Transverse colon (tissue), 4 donors: ENCODE results near the gene ADAM22. TPM values are rescaled to one million over a fixed set of nuclear protein-coding genes. Genes with fewer than 3 reads are reported as not detected.

Source experiments
- DNase-seq: peaks from one replicate; pipeline ENCODE4 v3.0.0-alpha.2; 2019
- H3K27ac ChIP-seq, 4 donors: fragments of 200-600 bp; sonication (generic); 2 replicates each; pipeline ENCODE4 v1.5.1; 2016 to 2018; ENCODE audit warnings: inconsistent platforms in 4 of 4
- H3K27me3 ChIP-seq: fragments of 200-600 bp; sonication (generic); 2 replicates; pipeline ENCODE4 v1.5.1; 2017; ENCODE audit warnings: inconsistent platforms
- H3K36me3 ChIP-seq, 4 donors: fragments of 200-600 bp; sonication (generic); 2 replicates each; pipeline ENCODE4 v1.5.1; 2017 to 2019; ENCODE audit warnings: inconsistent platforms in 4 of 4
- H3K4me1 ChIP-seq, 4 donors: fragments of 200-600 bp; sonication (generic); 2 replicates each; pipeline ENCODE4 v1.5.1; 2017 to 2020; ENCODE audit warnings: inconsistent platforms in 4 of 4
- H3K4me3 ChIP-seq, 4 donors: fragments of 200-600 bp; sonication (generic); 1 replicate in 1 of 4; 2 replicates in 3 of 4; pipeline versions ENCODE4 v1.5.1 to v1.6.1; 2017 to 2019; ENCODE audit warnings: inconsistent platforms in 4 of 4
- H3K9me3 ChIP-seq, 2 donors: fragments of 200-600 bp; sonication (generic); 2 replicates each; pipeline ENCODE4 v1.5.1; 2017 to 2019; ENCODE audit warnings: inconsistent platforms in 2 of 2
- CTCF ChIP-seq, 5 experiments: fragments of 200-600 bp in 3 of 5; fragments of 450-650 bp in 2 of 5; sonication (generic) in 3 of 5; IDR thresholded peaks; 1 replicate in 2 of 5; 2 replicates in 3 of 5; pipeline ENCODE4 v1.5.1; 2016 to 2017; ENCODE audit warnings: antibody characterized with exemption in 5 of 5, inconsistent platforms in 3 of 5, mild to moderate bottlenecking in 2 of 5, moderate library complexity in 1 of 5
- EP300 ChIP-seq: sonication (generic); formaldehyde crosslinking; IDR thresholded peaks from one replicate; pipeline ENCODE4 v1.6.1; 2017; ENCODE audit warnings: antibody characterized with exemption, low read depth
- POLR2A ChIP-seq: fragments of 450-650 bp; IDR thresholded peaks from one replicate; pipeline ENCODE4 v1.6.1; 2016; ENCODE audit warnings: antibody characterized with exemption, mild to moderate bottlenecking, moderate library complexity
- POLR2AphosphoS5 ChIP-seq, 3 donors: sonication (generic); formaldehyde crosslinking; IDR thresholded peaks; one replicate each; pipeline ENCODE4 v1.6.1; 2016; ENCODE audit warnings: antibody characterized with exemption in 3 of 3
- WGBS, 2 donors: methylation state at CpG; one replicate each; pipeline ENCODE4 v1.1.5; 2018; ENCODE audit warnings: low coverage in 1 of 2; 5-methylcytosine and 5-hydroxymethylcytosine counted together
- in situ Hi-C, 4 donors: fragments of 200-750 bp; cut with MboI; loops; one replicate each; pipeline versions ENCODE4 v1.15.0 to v1.15.1; 2017; ENCODE audit warnings: low sequenced_read_pairs in 3 of 4, low pct_ligation_motif_present in 1 of 4, low pct_unique_long_range_greater_than_20kb in 1 of 4
- intact Hi-C: fragments of 100-400 bp; cut with DNase I; formaldehyde crosslinking; loops from one replicate; pipeline ENCODE4 v1.15.1; 2023; ENCODE audit warnings: low total_unique reads
- total RNA-seq, 4 donors: library from RNA; depleted of rRNA; stranded (reverse); fragments of >200 nt; gene quantifications; one replicate each; pipeline ENCODE4 v1.1.0, GENCODE V29; 2016

Gene ADAM22
- total RNA-seq, 4 donors from 2014 or later: 3.8 to 17.3 (median 6.0) TPM

DNA sequence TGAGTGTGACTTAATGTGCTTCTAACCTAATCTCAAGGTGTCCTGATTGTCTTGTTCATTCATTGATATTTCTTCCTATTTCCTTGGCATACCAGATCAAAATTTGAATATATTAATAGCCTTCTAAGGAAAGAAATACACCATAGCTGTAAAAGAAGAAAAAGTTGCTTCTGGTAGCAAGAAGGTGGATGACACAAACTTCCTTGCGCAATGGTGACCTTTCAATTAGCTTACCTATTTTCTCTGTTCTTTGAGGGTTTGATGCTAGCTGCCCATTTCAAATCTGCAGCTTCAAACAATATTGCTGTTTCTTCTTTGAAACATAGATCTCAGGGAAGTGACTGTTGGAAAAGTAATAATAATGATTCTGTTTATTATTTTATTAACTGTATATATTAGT lies 108.8 kb downstream of the ADAM22 start:
- no peak overlapping the region for H3K4me3 ChIP-seq
- TF ChIP-seq CTCF (IDR thresholded peaks at IDR 0.05) (no peak), POLR2A (no peak), POLR2AphosphoS5 (IDR thresholded peaks at IDR 0.05) (no peak), EP300 (no peak)
- no peaks in the 10 kb centered on the region for H3K9me3 ChIP-seq
- in situ Hi-C loops: no loop called here
- no peaks in the 10 kb centered on the region for H3K27me3 ChIP-seq
- no peak overlapping the region for H3K27ac ChIP-seq
- intact Hi-C loops: no loop called here
- no peaks in the 10 kb centered on the region for H3K36me3 ChIP-seq
- 97 to 100% methylated on average over 1 of the region's 1 CpG for WGBS, 2 donors
- no peak for DNase-seq
- peaks cover 0 to 39% (median 23%) of the 10 kb centered on the region in 4 donors for H3K4me1 ChIP-seq

- TF ChIP-seq POLR2A (no peak), POLR2AphosphoS5 (IDR thresholded peaks at IDR 0.05) (no peak), EP300 (no peak), CTCF (IDR thresholded peaks at IDR 0.05) (no peak)
- in situ Hi-C loops: no loop called here
- no peaks in the 10 kb centered on the region for H3K9me3 ChIP-seq
- no peaks in the 10 kb centered on the region for H3K36me3 ChIP-seq
- H3K27ac ChIP-seq: no peak overlapping the region
- H3K4me3 ChIP-seq: no peak overlapping the region
- WGBS, 2 donors: 97 to 100% methylated on average over 2 of the region's 2 CpGs
- peaks cover 0 to 39% (median 23%) of the 10 kb centered on the region in 4 donors for H3K4me1 ChIP-seq
- intact Hi-C loops: no loop called here
- no peaks in the 10 kb centered on the region for H3K27me3 ChIP-seq
- DNase-seq: no peak
Measured at GRCh38 chr7:88044069-88044468, 110.0 kb downstream of the ADAM22 start.

DNA sequence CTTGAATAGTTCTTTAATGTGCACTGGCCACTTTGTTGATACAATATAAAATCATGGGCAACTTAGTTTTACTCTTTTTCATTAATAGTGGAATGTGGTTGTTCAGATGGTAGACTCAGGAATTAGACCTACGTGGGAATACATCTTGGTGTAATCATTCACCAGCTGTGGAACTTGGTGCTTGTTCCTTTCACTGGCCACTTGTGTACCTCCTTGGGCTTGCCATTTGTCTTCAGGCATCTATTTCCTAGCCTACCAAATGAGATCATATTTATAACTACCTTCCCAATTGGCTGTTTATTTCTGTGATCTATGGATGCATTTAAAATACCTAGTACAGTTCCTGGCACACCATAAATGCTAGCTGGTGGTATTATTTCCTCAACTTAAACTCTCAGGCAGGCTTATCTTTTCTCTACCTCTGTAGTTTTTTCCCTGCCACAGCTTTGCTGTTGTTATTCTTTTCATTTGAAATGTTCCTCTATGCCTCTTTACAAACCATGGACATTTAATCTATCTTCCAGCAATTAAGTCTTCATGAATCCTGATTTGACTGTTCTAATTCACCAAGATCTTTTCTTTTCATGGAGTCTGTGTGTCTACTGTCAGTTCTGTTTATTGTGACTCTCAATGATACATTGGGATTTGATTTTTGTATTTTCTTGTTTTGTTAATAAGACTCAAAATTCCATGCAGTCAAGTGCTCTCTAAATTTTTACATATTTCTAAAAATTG lies 113.0 kb downstream of the ADAM22 start:
- DNase-seq: no peak
- H3K36me3 ChIP-seq: no peaks in the 10 kb centered on the region
- TF ChIP-seq POLR2A: no peak
- TF ChIP-seq EP300: no peak
- TF ChIP-seq POLR2AphosphoS5 (IDR thresholded peaks at IDR 0.05): no peak
- TF ChIP-seq CTCF (IDR thresholded peaks at IDR 0.05): no peak
- in situ Hi-C loops (no loop called here), intact Hi-C loops (no loop called here)
- no peak overlapping the region for H3K4me3 ChIP-seq
- peak overlapping the region; percentile 63 to 76 (median 70) for H3K27ac ChIP-seq
- H3K4me1 ChIP-seq: peaks cover 0 to 35% (median 21%) of the 10 kb centered on the region in 4 donors
- 49 to 78% methylated on average over 1 of the region's 1 CpG for WGBS, 2 donors
- no peaks in the 10 kb centered on the region for H3K9me3 ChIP-seq
- H3K27me3 ChIP-seq: no peaks in the 10 kb centered on the region

DNA sequence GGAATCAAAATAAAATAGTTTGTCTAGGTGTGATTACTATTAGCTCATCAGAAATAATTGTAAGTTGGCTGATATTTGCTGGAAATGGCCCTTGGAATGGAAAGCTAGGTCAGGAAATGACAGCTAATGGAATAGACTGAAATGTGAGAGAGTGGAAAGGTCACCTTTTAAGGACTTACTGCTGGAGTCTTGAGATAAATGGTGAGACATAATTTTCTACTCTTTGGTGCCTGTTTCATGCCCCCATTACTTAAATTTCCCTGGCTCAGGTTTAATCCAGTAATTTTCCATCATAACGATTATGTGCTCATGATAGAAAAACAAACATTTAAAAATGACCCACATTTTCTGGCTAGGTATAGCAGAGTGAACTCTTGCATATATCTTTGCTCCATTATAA lies 123.6 kb downstream of the ADAM22 start:
- H3K36me3 ChIP-seq: no peaks in the 10 kb centered on the region
- H3K4me1 ChIP-seq: no peaks in the 10 kb centered on the region
- intact Hi-C loops: no loop called here
- no peak overlapping the region for H3K27ac ChIP-seq
- H3K4me3 ChIP-seq: no peak overlapping the region
- TF ChIP-seq POLR2AphosphoS5 (IDR thresholded peaks at IDR 0.05): no peak
- TF ChIP-seq POLR2A: no peak
- TF ChIP-seq EP300: no peak
- no peak for TF ChIP-seq CTCF (IDR thresholded peaks at IDR 0.05)
- DNase-seq: no peak
- H3K27me3 ChIP-seq: no peaks in the 10 kb centered on the region
- WGBS, 2 donors: 35 to 48% methylated on average over 1 of the region's 1 CpG
- in situ Hi-C loops: no loop called here
- H3K9me3 ChIP-seq: no peaks in the 10 kb centered on the region
